ENCODE results near the gene MEGF6.
"Not testable (repeated sequence)": the region's sequence is repeated elsewhere in the genome, so short reads cannot be mapped to it uniquely, and the experiment has no call there.

The MEGF6 gene

DNA sequence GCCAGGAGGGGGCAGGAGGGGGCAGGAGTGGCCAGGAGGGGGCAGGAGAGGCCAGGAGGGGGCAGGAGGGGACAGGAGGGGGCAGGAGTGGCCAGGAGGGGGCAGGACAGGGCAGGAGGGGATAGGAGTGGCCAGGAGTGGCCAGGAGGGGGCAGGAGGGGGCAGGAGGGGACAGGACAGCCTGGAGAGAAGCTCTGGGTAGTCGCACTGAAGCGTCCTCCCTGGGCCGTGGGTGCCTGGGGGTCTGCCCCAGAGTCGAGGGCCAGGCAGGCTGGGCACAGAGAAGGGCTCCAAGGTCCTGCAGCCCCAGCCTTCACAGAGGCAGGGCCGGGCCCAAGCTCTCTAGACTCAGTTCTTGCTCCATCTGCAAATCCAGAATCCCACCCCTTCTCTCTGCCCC lies 22.9 kb downstream of the MEGF6 start:
- Histone ChIP-seq H3K9me3 (ENCODE audit: control insufficient read depth, insufficient read depth, low read length) (peaks cover 18% of the 10 kb centered on the region; the same call in 1 of the 2 replicates), H3K4me3 (ENCODE audit: low read length) (no peak overlapping the region), H3K36me3 (ENCODE audit: control insufficient read depth, low read length) (no peaks in the 10 kb centered on the region), H3K9me2 (replicated peaks; ENCODE audit: control insufficient read depth, low read length) (no peaks in the 10 kb centered on the region), H3K79me2 (ENCODE audit: control insufficient read depth, low read length) (no peaks in the 10 kb centered on the region), H3K4me1 (ENCODE audit: control insufficient read depth, low read length) (peaks cover 6% of the 10 kb centered on the region), H3K4me2 (ENCODE audit: low read length) (no peak overlapping the region), H4K20me1 (ENCODE audit: control insufficient read depth, insufficient read depth, low read depth, low read length) (no peaks in the 10 kb centered on the region), H3K27ac (ENCODE audit: low read depth, low read length) (no peak overlapping the region), H3K27me3 (ENCODE audit: control insufficient read depth, low read length) (no peaks in the 10 kb centered on the region), H3F3A (ENCODE audit: control insufficient read depth, insufficient read depth) (no peaks in the 10 kb centered on the region)
- no peak for TF ChIP-seq EZH2phosphoT487 (IDR thresholded peaks at IDR 0.05; ENCODE audit: borderline replicate concordance, low read length)
- TF ChIP-seq, protein P1, sequence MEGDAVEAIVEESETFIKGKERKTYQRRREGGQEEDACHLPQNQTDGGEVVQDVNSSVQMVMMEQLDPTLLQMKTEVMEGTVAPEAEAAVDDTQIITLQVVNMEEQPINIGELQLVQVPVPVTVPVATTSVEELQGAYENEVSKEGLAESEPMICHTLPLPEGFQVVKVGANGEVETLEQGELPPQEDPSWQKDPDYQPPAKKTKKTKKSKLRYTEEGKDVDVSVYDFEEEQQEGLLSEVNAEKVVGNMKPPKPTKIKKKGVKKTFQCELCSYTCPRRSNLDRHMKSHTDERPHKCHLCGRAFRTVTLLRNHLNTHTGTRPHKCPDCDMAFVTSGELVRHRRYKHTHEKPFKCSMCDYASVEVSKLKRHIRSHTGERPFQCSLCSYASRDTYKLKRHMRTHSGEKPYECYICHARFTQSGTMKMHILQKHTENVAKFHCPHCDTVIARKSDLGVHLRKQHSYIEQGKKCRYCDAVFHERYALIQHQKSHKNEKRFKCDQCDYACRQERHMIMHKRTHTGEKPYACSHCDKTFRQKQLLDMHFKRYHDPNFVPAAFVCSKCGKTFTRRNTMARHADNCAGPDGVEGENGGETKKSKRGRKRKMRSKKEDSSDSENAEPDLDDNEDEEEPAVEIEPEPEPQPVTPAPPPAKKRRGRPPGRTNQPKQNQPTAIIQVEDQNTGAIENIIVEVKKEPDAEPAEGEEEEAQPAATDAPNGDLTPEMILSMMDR (IDR thresholded peaks at IDR 0.05; ENCODE audit: low read depth, low read length, poor library complexity, severe bottlenecking), result no peak

DNA sequence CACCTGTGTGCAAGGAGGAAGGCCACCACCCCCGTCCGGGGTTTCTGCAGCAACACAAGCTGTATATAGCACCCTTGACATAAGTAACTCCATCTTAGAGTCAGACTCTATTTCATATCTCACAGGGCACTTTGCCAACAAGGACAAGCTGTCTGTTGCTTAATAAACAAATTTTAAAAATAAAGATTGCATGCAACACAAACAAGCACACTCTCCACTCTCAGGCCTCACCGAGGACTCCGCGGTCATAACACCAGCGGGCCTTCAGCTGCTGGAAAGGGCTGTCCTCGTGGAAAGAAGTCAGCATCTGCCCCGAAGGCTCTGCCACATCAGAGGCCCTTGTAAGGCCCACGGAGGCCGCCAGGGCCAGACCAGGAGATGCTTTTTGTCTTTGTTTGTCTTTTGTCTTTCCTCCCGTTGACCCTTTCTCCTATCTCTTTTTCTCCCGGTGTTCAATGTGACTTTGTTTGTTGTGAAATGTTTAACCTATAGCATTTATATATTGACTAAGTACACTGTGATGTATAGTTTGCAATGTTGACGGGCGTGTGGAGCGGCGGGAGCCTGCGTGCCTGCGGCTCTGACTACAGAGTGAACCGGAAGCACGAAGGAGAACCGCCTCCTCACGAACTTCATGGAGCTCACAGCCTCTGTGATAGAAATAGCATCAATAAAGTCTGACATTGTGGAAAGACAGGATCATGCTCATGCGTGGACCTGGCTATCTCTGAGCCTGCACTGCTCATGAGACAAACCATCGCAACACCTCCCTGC lies 24.1 kb downstream of the MEGF6 start:
- peaks cover 28% of the 10 kb centered on the region; the same call in 1 of the 2 replicates for H3K9me3 ChIP-seq (ENCODE audit: control insufficient read depth, insufficient read depth, low read length)
- H3K4me1 ChIP-seq (ENCODE audit: control insufficient read depth, low read length), result no peaks in the 10 kb centered on the region
- no peak for TF ChIP-seq EZH2phosphoT487 (IDR thresholded peaks at IDR 0.05; ENCODE audit: borderline replicate concordance, low read length)
- TF ChIP-seq, protein P1 (IDR thresholded peaks at IDR 0.05; ENCODE audit: low read depth, low read length, poor library complexity, severe bottlenecking), result no peak
- H3K79me2 ChIP-seq (ENCODE audit: control insufficient read depth, low read length), result no peaks in the 10 kb centered on the region
- no peaks in the 10 kb centered on the region for H3K36me3 ChIP-seq (ENCODE audit: control insufficient read depth, low read length)
- H3F3A ChIP-seq (ENCODE audit: control insufficient read depth, insufficient read depth), result no peaks in the 10 kb centered on the region
- H3K4me3 ChIP-seq (ENCODE audit: low read length), result no peak overlapping the region
- no peaks in the 10 kb centered on the region for H4K20me1 ChIP-seq (ENCODE audit: control insufficient read depth, insufficient read depth, low read depth, low read length)
- H3K9me2 ChIP-seq (replicated peaks; ENCODE audit: control insufficient read depth, low read length), result no peaks in the 10 kb centered on the region
- H3K27me3 ChIP-seq (ENCODE audit: control insufficient read depth, low read length), result no peaks in the 10 kb centered on the region
- no peak overlapping the region for H3K4me2 ChIP-seq (ENCODE audit: low read length)
- H3K27ac ChIP-seq (ENCODE audit: low read depth, low read length), result no peak overlapping the region

DNA sequence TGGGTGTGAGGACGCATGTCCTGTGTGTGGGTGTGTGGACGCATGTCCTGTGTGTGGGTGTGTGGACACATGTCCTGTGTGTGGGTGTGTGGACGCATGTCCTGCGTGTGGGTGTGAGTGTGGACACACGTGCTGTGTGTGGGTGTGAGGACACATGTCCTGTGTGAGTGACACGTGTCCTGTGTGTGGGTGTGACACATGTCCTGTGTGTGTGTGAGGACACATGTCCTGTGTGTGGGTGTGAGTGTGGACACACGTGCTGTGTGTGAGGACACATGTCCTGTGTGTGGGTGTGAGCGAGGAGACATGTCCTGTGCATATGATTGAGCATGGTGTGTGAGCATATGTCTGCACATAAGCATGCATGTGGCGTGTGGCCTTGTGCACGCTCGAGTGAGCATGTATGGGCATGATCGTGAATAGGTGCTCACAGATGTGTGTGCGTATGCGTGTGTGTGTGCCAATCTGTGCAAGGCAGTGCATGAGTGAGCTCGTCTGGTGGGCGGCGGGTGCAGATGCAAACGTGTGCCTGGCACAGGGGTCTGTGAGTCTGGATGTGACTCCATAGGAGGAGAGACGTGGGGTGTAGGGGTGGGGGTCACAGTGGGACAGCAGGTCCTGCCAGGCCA lies 25.3 kb downstream of the MEGF6 start:
- no peak overlapping the region for H3K27ac ChIP-seq (ENCODE audit: low read depth, low read length)
- no peak overlapping the region for H3K4me2 ChIP-seq (ENCODE audit: low read length)
- no peak overlapping the region for H3K4me3 ChIP-seq (ENCODE audit: low read length)
- no peaks in the 10 kb centered on the region for H4K20me1 ChIP-seq (ENCODE audit: control insufficient read depth, insufficient read depth, low read depth, low read length)
- no peaks in the 10 kb centered on the region for H3K9me2 ChIP-seq (replicated peaks; ENCODE audit: control insufficient read depth, low read length)
- H3K27me3 ChIP-seq (ENCODE audit: control insufficient read depth, low read length), result no peaks in the 10 kb centered on the region
- H3F3A ChIP-seq (ENCODE audit: control insufficient read depth, insufficient read depth), result no peaks in the 10 kb centered on the region
- no peaks in the 10 kb centered on the region for H3K4me1 ChIP-seq (ENCODE audit: control insufficient read depth, low read length)
- peaks cover 28% of the 10 kb centered on the region; the same call in 1 of the 2 replicates for H3K9me3 ChIP-seq (ENCODE audit: control insufficient read depth, insufficient read depth, low read length)
- H3K36me3 ChIP-seq (ENCODE audit: control insufficient read depth, low read length), result no peaks in the 10 kb centered on the region
- H3K79me2 ChIP-seq (ENCODE audit: control insufficient read depth, low read length), result no peaks in the 10 kb centered on the region
- no peak for TF ChIP-seq EZH2phosphoT487 (IDR thresholded peaks at IDR 0.05; ENCODE audit: borderline replicate concordance, low read length)
- TF ChIP-seq, protein P1 (IDR thresholded peaks at IDR 0.05; ENCODE audit: low read depth, low read length, poor library complexity, severe bottlenecking), result no peak

DNA sequence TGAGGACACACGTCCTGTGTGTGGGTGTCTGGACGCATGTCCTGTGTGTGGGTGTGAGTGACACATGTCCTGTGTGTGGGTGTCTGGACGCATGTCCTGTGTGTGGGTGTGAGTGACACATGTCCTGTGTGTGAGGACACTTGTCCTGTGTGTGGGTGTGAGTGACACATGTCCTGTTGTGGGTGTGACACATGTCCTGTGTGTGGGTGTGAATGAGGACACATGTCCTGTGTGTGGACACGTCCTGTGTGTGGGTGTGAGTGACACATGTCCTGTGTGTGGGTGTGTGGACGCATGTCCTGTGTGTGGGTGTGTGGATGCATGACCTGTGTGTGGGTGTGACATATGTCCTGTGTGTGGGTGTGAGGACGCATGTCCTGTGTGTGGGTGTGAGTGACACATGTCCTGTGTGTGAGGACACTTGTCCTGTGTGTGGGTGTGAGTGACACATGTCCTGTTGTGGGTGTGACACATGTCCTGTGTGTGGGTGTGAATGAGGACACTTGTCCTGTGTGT lies 25.9 kb downstream of the MEGF6 start:
- not testable (repeated sequence) for H4K20me1 ChIP-seq (ENCODE audit: control insufficient read depth, insufficient read depth, low read depth, low read length); H3K27ac ChIP-seq (ENCODE audit: low read depth, low read length); H3K4me1 ChIP-seq (ENCODE audit: control insufficient read depth, low read length)

More for the DNA sequence above, 25.9 kb downstream of the MEGF6 start:
- H3F3A ChIP-seq (ENCODE audit: control insufficient read depth, insufficient read depth); H3K4me3 ChIP-seq (ENCODE audit: low read length); H3K36me3 ChIP-seq (ENCODE audit: control insufficient read depth, low read length); H3K9me2 ChIP-seq (replicated peaks; ENCODE audit: control insufficient read depth, low read length); H3K27me3 ChIP-seq (ENCODE audit: control insufficient read depth, low read length); H3K4me2 ChIP-seq (ENCODE audit: low read length); H3K79me2 ChIP-seq (ENCODE audit: control insufficient read depth, low read length): not testable (repeated sequence)
- peaks cover 28% of the 10 kb centered on the region; the same call in 1 of the 2 replicates for H3K9me3 ChIP-seq (ENCODE audit: control insufficient read depth, insufficient read depth, low read length)
